Measurements from ENCODE around the gene GBE1.

GRCh38 chr3:81592101-81592500, 169.3 kb downstream of the GBE1 start:
- TF ChIP-seq CTCF (IDR thresholded peaks at IDR 0.05; ENCODE audit: low read depth, low read length) (no peak), EZH2phosphoT487 (IDR thresholded peaks at IDR 0.05; ENCODE audit: low read depth) (no peak)
